Mesendoderm (in vitro differentiated cells): Measurements from ENCODE around the gene OR4K17. TPM values are rescaled to one million over a fixed set of nuclear protein-coding genes. Genes with fewer than 3 reads are reported as not detected.
"Not testable (repeated sequence)": the region's sequence is repeated elsewhere in the genome, so short reads cannot be mapped to it uniquely, and the experiment has no call there.

Experiments used
- DNase-seq: peaks from one replicate; pipeline ENCODE4 v3.0.0; 2013
- H2AK5ac ChIP-seq: 2 replicates; pipeline ENCODE4 v1.6.1; 2013; ENCODE audit warnings: low read length, inconsistent platforms
- H2BK120ac ChIP-seq: 2 replicates; pipeline ENCODE4 v1.6.1; 2013; ENCODE audit warnings: low read depth, mild to moderate bottlenecking, low read length, moderate library complexity, mixed read lengths
- H2BK15ac ChIP-seq: replicated peaks from 2 replicates; pipeline ENCODE4 v1.6.1; 2013; ENCODE audit warnings: low read depth, mild to moderate bottlenecking, moderate library complexity
- H2BK5ac ChIP-seq: 2 replicates; pipeline ENCODE4 v1.6.1; 2013; ENCODE audit warnings: low read length, inconsistent platforms
- H3K18ac ChIP-seq: 2 replicates; pipeline ENCODE4 v1.6.1; 2013; ENCODE audit warnings: mild to moderate bottlenecking, low read length, mixed read lengths
- H3K23ac ChIP-seq: one replicate; pipeline ENCODE4 v1.6.1; 2013; ENCODE audit warnings: low read length
- H3K27ac ChIP-seq: 2 replicates; pipeline ENCODE4 v1.5.1; 2013; ENCODE audit warnings: low read depth, mild to moderate bottlenecking, inconsistent platforms, low read length, moderate library complexity
- H3K27me3 ChIP-seq: 2 replicates; pipeline ENCODE4 v1.6.1; 2013; ENCODE audit warnings: low read length, control low read depth, mild to moderate bottlenecking, inconsistent platforms; ENCODE audit not compliant: insufficient read depth, poor library complexity
- H3K36me3 ChIP-seq: 2 replicates; pipeline ENCODE4 v1.6.1; 2013; ENCODE audit warnings: low read length, inconsistent platforms; ENCODE audit not compliant: control insufficient read depth, insufficient read depth
- H3K4ac ChIP-seq: one replicate; pipeline ENCODE4 v1.6.1; 2013; ENCODE audit warnings: low read depth, mild to moderate bottlenecking, low read length, moderate library complexity
- H3K4me1 ChIP-seq: 2 replicates; pipeline ENCODE4 v1.6.1; 2013; ENCODE audit warnings: low read depth, low read length, inconsistent platforms; ENCODE audit not compliant: control insufficient read depth
- H3K4me2 ChIP-seq: 2 replicates; pipeline ENCODE4 v1.6.1; 2013; ENCODE audit warnings: low read length
- H3K4me3 ChIP-seq: 2 replicates; pipeline ENCODE4 v1.5.1; 2013; ENCODE audit warnings: mild to moderate bottlenecking, low read length
- H3K56ac ChIP-seq: one replicate; pipeline ENCODE4 v1.6.1; 2013; ENCODE audit warnings: low read length
- H3K79me1 ChIP-seq: 2 replicates; pipeline ENCODE4 v1.6.1; 2013; ENCODE audit warnings: low read length, inconsistent platforms
- H3K79me2 ChIP-seq: 2 replicates; pipeline ENCODE4 v1.6.1; 2013; ENCODE audit warnings: mild to moderate bottlenecking, low read length; ENCODE audit not compliant: control insufficient read depth, insufficient read depth
- H3K9ac ChIP-seq: 2 replicates; pipeline ENCODE4 v1.6.1; 2013; ENCODE audit warnings: low read length, inconsistent platforms
- H4K5ac ChIP-seq: one replicate; pipeline ENCODE4 v1.6.1; 2013; ENCODE audit warnings: low read length
- H4K8ac ChIP-seq: one replicate; pipeline ENCODE4 v1.6.1; 2013; ENCODE audit warnings: low read depth, mild to moderate bottlenecking, control low read depth, low read length, moderate library complexity
- small RNA-seq: library from polyadenylated mRNA; stranded (forward); fragments of <200 nt; extraction: miRNeasy Mini kit (QIAGEN cat#:217004); gene quantifications from one replicate; pipeline ENCODE3, GENCODE V24; 2013; ENCODE audit not compliant: insufficient read depth

OR4K17 gene

DNA sequence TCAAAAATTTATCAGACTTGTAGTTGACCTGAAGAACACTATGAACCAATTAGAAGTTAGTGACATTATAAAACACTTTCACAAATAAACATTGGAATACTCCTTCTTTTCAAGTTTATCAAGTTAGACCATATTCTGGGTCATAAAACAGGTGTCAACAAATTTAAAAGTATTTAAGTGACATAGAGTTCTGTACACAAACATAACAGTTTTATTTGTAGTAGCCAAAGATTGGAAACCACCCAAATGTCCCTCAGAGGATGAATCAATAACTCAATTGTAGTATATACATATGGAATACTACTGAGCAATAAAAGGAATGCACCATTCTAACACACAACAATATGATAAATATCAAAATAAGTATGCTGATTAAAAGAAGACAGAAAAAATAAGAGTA lies 56.6 kb downstream of the OR4K17 start:
- H3K4ac ChIP-seq, result no peak overlapping the region
- H4K8ac ChIP-seq, result no peak overlapping the region
- no peak overlapping the region for H2BK5ac ChIP-seq
- no peak overlapping the region for H3K4me2 ChIP-seq
- H3K4me3 ChIP-seq, result no peak overlapping the region
- H3K18ac ChIP-seq, result no peak overlapping the region
- no peak overlapping the region for H3K23ac ChIP-seq
- no peak for DNase-seq
- no peak overlapping the region for H2BK15ac ChIP-seq
- H3K27ac ChIP-seq, result no peak overlapping the region
- no peak overlapping the region for H3K56ac ChIP-seq
- H3K79me2 ChIP-seq, result no peaks in the 10 kb centered on the region
- no peak overlapping the region for H2BK120ac ChIP-seq
- no peak overlapping the region for H4K5ac ChIP-seq
- no peak overlapping the region for H2AK5ac ChIP-seq
- H3K36me3 ChIP-seq, result no peaks in the 10 kb centered on the region
- H3K27me3 ChIP-seq, result no peaks in the 10 kb centered on the region
- H3K79me1 ChIP-seq, result no peaks in the 10 kb centered on the region
- H3K9ac ChIP-seq, result no peak overlapping the region
- H3K4me1 ChIP-seq, result no peaks in the 10 kb centered on the region

DNA sequence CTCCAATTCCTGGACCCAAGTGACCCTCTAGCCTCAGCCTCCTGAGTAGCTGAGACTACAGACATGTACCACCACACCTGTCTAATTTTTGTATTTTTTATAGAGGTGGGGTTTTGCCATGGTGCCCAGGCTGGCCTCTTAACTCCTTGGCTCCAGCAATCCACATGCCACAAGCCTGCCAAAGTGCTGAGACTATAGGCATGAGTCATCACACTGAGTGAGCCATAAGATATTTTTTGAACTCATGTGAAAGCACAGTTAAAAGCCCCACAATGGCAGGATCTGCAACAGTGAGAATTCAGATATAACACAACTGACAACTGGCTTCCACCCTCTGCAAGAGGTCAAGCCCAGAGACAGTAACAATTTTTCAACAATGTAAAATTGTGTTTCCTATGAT lies 59.3 kb downstream of the OR4K17 start:
- not testable (repeated sequence) for H2BK120ac ChIP-seq, H3K9ac ChIP-seq, H3K27me3 ChIP-seq, DNase-seq, H3K4me1 ChIP-seq, H4K5ac ChIP-seq, H2BK5ac ChIP-seq, H3K36me3 ChIP-seq, H3K27ac ChIP-seq, H3K4me2 ChIP-seq, H2BK15ac ChIP-seq, H3K79me1 ChIP-seq, H4K8ac ChIP-seq, H3K79me2 ChIP-seq, H3K56ac ChIP-seq, H3K4me3 ChIP-seq, H3K18ac ChIP-seq, H2AK5ac ChIP-seq, H3K4ac ChIP-seq, H3K23ac ChIP-seq

Small RNA genes lying within 50 kb of the gene (small RNA-seq; reads per million reads assigned to genes)
- not detected for gene RNA5SP380
